ENCODE measurements around the gene REV1. TPM values are rescaled to one million over a fixed set of nuclear protein-coding genes. Genes with fewer than 3 reads are reported as not detected.

REV1 gene
- total and polyA plus RNA-seq, 8 donors: 6.5 to 122 (median 23.5) TPM

GRCh38 chr2:99522157-99522556 is 32.3 kb upstream of the REV1 start:
- intact Hi-C loops (cut with DNase I; ENCODE audit: low total_unique reads): no loop called here
- Histone ChIP-seq H3K27me3 (peaks cover 0 to 4% (median 0%) of the 10 kb centered on the region in 3 donors), H3K4me1 (no peaks in the 10 kb centered on the region), H3K27ac (no peak overlapping the region), H3K36me3 (no peaks in the 10 kb centered on the region), H3K9me3 (no peaks in the 10 kb centered on the region), H3K4me3 (no peak overlapping the region)
- 82 to 95% (median 91%) methylated on average over 2 of the region's 2 CpGs for WGBS, 5 donors
- no peak for DNase-seq
- TF ChIP-seq EP300 (IDR thresholded peaks at IDR 0.05): no peak
- no peak for TF ChIP-seq POLR2AphosphoS5 (IDR thresholded peaks at IDR 0.05)
- no peak for TF ChIP-seq CTCF (IDR thresholded peaks at IDR 0.05)
- TF ChIP-seq POLR2A (IDR thresholded peaks at IDR 0.05): no peak

GRCh38 chr2:99520813-99521212 is 31.0 kb upstream of the REV1 start:
- no peaks in the 10 kb centered on the region for H3K4me1 ChIP-seq
- TF ChIP-seq POLR2AphosphoS5 (IDR thresholded peaks at IDR 0.05) (no peak), POLR2A (IDR thresholded peaks at IDR 0.05) (no peak), CTCF (IDR thresholded peaks at IDR 0.05) (no peak), EP300 (IDR thresholded peaks at IDR 0.05) (no peak)
- DNase-seq: no peak
- peaks cover 0 to 4% (median 0%) of the 10 kb centered on the region in 3 donors for H3K27me3 ChIP-seq
- no peak overlapping the region for H3K4me3 ChIP-seq
- 57 to 83% (median 65%) methylated on average over 3 of the region's 3 CpGs for WGBS, 5 donors
- no peak overlapping the region for H3K27ac ChIP-seq
- intact Hi-C loops (cut with DNase I; ENCODE audit: low total_unique reads): no loop called here
- H3K36me3 ChIP-seq: no peaks in the 10 kb centered on the region
- H3K9me3 ChIP-seq: no peaks in the 10 kb centered on the region

- 85 to 95% (median 91%) methylated on average over 4 of the region's 4 CpGs for WGBS, 5 donors
- DNase-seq: no peak
- intact Hi-C loops (cut with DNase I; ENCODE audit: low total_unique reads): no loop called here
- no peak overlapping the region for H3K27ac ChIP-seq
- H3K27me3 ChIP-seq: peaks cover 0 to 4% (median 0%) of the 10 kb centered on the region in 3 donors
- H3K4me1 ChIP-seq: no peaks in the 10 kb centered on the region
- no peak overlapping the region for H3K4me3 ChIP-seq
- TF ChIP-seq CTCF (IDR thresholded peaks at IDR 0.05) (no peak), POLR2A (IDR thresholded peaks at IDR 0.05) (no peak)
- no peaks in the 10 kb centered on the region for H3K9me3 ChIP-seq
- H3K36me3 ChIP-seq: no peaks in the 10 kb centered on the region
Measured at GRCh38 chr2:99520195-99520594, 30.4 kb upstream of the REV1 start.

- Histone ChIP-seq H3K9me3 (no peaks in the 10 kb centered on the region), H3K27ac (no peak overlapping the region), H3K4me1 (peaks cover 0 to 11% (median 0%) of the 10 kb centered on the region in 4 donors), H3K36me3 (no peaks in the 10 kb centered on the region), H3K4me3 (no peak overlapping the region), H3K27me3 (peaks cover 0 to 4% (median 0%) of the 10 kb centered on the region in 3 donors)
- DNase-seq: no peak
- TF ChIP-seq EP300 (IDR thresholded peaks at IDR 0.05) (no peak), CTCF (IDR thresholded peaks at IDR 0.05) (no peak), POLR2AphosphoS5 (IDR thresholded peaks at IDR 0.05) (no peak), POLR2A (IDR thresholded peaks at IDR 0.05) (no peak)
- intact Hi-C loops (cut with DNase I; ENCODE audit: low total_unique reads): no loop called here
- 63 to 76% (median 67%) methylated on average over 4 of the region's 4 CpGs for WGBS, 5 donors
Measured at GRCh38 chr2:99514357-99514756, 24.5 kb upstream of the REV1 start.
